IPS-18c (cell line): ENCODE results near the gene RPL13.

ENCODE experiments used
- H3K4me3 ChIP-seq: 2 replicates; pipeline ENCODE4 v1.7.0; 2013; ENCODE audit warnings: low read depth, mild to moderate bottlenecking, low read length, moderate library complexity; ENCODE audit not compliant: insufficient read depth
- H3K9me3 ChIP-seq: one replicate; pipeline ENCODE4 v1.6.1; 2013; ENCODE audit warnings: mild to moderate bottlenecking, low read length, moderate library complexity; ENCODE audit not compliant: control insufficient read depth, insufficient read depth

RPL13 gene

GRCh38 chr16:89600427-89600826 lies 39.9 kb downstream of the RPL13 start:
- Histone ChIP-seq H3K9me3 (peaks cover 2% of the 10 kb centered on the region), H3K4me3 (no peak overlapping the region)

- Histone ChIP-seq H3K4me3 (no peak overlapping the region), H3K9me3 (peaks cover 2% of the 10 kb centered on the region)
Observed at GRCh38 chr16:89600956-89601355, 40.5 kb downstream of the RPL13 start.

DNA sequence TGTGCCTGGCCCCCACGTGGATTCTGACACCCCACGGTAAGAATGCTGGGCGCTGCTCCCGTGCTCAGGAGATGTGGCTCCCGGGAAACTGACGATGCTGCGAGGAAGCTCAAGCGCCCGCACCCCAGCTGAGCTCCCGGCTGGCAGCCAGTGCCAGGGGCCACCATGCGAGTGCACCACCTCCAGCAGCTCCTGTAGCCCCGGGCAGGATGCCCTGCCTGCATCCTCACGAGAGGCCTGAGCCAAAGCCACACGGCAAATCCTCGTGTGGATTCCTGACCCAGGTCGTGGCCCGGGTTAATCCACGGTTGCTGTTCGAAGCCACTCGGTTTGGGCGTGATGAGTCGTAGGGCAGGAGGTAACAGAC lies 41.4 kb downstream of the RPL13 start:
- Histone ChIP-seq H3K9me3 (peaks cover 2% of the 10 kb centered on the region), H3K4me3 (no peak overlapping the region)

DNA sequence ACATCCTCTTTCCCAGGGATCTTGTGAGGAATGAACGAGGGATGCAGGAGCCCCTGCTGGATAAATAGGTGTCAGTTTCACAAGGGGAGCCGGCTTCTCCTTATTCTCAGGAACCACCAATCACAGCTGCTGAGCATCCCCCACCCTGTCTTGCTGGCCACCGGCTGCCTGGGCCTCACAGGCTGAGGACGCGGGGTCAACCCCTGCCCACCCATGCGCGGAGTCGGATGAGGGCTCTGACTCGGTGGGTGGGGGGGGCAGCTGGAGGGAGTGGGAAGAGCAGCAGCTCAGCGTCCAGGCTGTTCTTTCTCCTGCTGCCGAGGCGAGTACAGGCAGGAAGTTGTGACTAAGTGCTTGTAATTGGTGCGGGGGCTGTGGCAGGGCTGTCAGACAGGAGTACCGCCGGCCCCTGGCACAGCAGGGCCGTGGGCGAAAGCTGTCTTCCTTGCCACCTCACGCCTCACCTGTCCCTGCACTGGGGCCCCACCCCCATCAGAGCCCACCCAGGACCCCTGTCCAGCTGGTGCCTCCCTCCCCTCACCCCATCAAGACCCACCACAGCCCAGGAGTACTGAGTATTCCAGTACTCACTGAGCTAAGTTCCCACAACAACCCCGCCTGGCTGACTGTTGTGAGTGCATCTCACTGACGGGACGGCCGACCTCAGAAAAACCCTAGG lies 41.9 kb downstream of the RPL13 start:
- H3K4me3 ChIP-seq = no peak overlapping the region
- peaks cover 2% of the 10 kb centered on the region for H3K9me3 ChIP-seq

GRCh38 chr16:89602952-89603590 lies 42.6 kb downstream of the RPL13 start:
- peaks cover 2% of the 10 kb centered on the region for H3K9me3 ChIP-seq
- H3K4me3 ChIP-seq = no peak overlapping the region

DNA sequence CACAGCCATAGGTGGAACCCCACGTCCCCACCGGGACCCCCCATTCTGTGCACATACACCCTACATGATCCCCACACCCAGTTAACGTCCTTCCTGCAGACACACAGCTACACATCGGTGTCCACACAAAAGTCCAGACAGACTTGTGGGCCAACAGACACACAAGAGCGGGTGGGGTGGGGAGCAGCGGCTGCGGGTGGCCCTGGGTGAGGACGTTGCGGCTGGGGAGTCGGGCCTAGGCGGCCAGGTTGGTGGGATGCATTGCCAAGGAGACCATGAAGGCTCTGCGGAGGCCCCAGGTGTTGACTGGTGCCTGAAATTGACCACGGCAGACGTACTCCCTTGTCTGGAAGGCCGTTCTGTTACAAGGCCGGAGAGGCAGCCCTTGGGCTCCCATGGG lies 44.3 kb downstream of the RPL13 start:
- no peak overlapping the region for H3K4me3 ChIP-seq

DNA sequence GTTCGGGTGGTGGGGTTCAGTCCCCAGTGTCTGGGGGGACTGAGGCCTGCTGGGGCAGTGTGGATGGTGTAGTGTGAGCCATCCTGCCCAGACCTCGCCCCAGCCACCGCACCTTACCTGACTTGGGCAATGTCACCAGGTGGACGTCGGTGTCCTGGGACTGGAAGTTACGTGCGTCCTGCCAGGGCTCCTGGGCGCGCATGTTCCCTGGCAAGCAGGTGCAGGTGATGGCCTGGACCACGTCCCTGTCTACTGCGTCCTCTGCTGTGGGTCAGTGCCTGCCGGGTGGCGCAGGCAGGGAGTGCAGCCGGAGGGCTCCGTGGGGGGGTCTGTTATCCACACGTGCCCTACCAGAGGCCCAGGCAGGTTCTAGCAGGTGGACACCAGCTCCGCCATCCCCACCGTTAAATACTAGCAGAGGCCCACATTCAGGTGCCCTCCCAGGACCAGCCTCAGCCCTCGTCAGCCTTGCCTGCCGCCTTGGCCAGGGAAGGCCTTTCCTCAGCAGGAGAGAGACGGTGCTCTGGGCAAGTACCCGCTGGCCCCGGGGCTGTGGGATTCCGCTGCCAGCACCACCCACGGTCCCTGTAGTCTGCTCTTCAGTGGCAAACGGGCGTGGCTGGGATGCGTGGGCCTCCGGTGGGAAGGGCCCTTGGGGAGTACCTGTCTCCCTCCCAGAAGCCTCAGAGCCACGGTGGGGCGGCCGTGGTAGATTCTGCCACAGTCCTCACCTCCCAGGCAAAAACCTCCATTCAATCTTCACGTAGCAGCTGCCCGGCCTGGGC lies 44.9 kb downstream of the RPL13 start:
- H3K9me3 ChIP-seq = peaks cover 2% of the 10 kb centered on the region
- no peak overlapping the region for H3K4me3 ChIP-seq

More for the DNA sequence above, 44.3 kb downstream of the RPL13 start:
- H3K9me3 ChIP-seq = peaks cover 2% of the 10 kb centered on the region

DNA sequence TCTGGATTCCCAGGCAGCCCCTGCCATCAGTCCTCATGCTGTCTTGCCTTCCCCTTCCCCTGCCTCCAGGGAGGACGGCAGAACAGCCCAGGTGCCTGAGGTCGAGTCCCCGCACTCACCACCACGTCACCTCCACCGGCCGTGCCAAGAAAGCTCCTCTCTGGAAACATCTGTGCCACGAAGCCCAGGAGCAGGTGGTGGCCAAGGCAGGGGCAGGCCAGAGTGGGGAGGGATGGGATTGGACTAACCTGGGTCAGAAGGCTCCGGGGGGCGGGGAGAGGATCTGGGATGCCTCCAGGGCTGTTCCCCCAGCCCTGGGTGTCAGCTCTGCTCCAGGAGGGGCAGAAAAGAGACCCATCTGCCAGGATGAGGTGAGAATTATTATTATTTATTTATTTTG lies 45.5 kb downstream of the RPL13 start:
- no peak overlapping the region for H3K4me3 ChIP-seq
- H3K9me3 ChIP-seq = peaks cover 2% of the 10 kb centered on the region

GRCh38 chr16:89607453-89607852 lies 47.0 kb downstream of the RPL13 start:
- Histone ChIP-seq H3K4me3 (no peak overlapping the region), H3K9me3 (peaks cover 2% of the 10 kb centered on the region)

DNA sequence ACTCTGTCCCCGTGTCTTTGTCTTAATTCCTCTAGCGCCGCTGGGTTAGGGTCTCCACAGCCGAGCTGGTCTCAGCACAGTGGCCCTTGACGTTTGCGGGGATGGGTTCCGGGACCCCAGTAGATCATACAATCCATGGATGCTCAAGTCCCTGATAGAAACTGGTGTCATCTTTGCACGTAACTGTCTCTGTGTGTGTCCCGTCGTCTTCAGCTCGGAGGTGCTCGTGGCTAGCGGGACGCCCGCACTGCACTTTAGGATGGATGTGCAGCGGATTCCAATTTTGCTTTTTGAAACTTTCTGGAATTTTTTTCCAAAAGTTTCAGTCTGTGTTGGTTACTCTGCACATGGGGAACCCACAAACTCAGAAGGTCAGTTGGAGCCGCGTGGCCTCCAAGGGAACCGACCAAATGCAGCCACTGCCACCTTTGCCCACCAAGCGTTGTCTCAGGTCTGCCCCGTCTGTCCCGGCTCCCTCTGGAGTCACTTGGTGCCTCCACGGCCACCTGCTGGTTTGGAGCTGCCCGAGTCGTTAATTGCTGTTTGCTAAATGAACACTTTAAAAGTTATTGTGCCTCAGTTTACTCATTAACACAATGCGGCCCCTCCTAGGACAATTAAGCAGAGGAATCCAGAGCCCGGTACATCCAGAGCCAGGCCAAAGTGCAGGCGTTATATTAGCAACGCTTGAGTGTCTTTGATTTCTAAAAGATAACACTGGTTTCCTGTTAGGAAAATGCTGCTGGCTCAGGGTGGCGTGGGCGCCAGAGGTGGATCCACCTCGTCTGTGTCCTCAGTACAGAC lies 47.7 kb downstream of the RPL13 start:
- H3K9me3 ChIP-seq = peaks cover 2% of the 10 kb centered on the region
- no peak overlapping the region for H3K4me3 ChIP-seq

DNA sequence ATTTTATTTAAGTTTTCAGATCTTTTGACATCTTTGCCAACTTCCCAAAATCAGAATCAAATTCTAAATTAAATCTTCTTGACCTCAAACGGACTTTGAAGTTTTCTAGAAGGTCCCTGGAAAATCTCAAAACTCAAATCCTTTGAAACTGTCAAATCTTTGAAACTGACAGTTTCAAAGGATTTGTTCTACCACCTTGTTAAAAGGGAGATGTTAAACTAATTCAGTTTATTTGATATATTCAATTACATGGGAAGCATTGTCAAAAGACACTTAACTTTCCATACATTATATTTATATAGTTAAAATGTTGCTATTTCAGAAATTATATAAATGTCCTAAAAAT lies 49.6 kb downstream of the RPL13 start:
- Histone ChIP-seq H3K4me3 (no peak overlapping the region), H3K9me3 (peaks cover 2% of the 10 kb centered on the region)

- Histone ChIP-seq H3K9me3 (peaks cover 2% of the 10 kb centered on the region), H3K4me3 (no peak overlapping the region)
Observed at GRCh38 chr16:89612415-89613166, 52.1 kb downstream of the RPL13 start.

- no peak within 1 kb of the TSS for H3K4me3 ChIP-seq
- H3K9me3 ChIP-seq = peaks cover 2% of the 10 kb centered on the region
Observed at GRCh38 chr16:89613231-89613953, 52.9 kb downstream of the RPL13 start, which contains the start of gene DPEP1. Gene DPEP1, plus strand, starts transcription at chr16:89613642. Its CDS starts 16,769 bp downstream, at chr16:89630411.

DNA sequence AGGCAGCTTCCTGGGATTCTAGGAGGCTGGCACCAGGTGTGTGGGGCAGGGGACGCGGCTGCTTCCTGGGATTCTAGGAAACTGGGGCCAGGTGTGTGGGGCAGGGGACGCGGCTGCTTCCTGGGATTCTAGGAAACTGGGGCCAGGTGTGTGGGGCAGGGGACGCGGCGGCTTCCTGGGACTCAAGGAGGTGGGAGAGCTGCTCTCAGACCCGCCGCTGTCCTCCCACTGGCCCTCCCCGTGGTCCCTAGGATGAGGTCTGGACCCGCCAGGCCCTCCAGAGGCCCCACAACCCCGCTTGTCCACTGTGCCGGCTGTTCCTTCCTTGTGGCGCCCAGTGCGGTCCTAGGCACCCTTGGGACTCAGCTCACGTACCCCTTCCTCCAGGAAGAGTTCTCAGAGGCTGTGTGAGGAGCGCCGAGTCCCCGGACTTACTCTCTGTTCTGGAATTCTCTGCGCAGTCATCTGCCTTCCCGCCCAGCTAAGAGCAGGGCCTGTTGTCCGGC lies 53.5 kb downstream of the RPL13 start:
- peaks cover 2% of the 10 kb centered on the region for H3K9me3 ChIP-seq
- no peak overlapping the region for H3K4me3 ChIP-seq
